OCI-LY3 (cell line): ENCODE results near the gene WDR37.

Experiments used
- CTCF ChIP-seq: fragments of 200-600, 300-600 bp; sonication (generic); IDR thresholded peaks from 2 replicates; pipeline ENCODE4 v1.5.1; 2014; ENCODE audit warnings: antibody characterized with exemption, low read length, low read depth
- EZH2phosphoT487 ChIP-seq: fragments of 200-600 bp; shearing (Covaris generic); IDR thresholded peaks from 2 replicates; pipeline ENCODE4 v1.6.1; 2018; ENCODE audit warnings: antibody characterized with exemption, mixed run types, low read depth

GRCh38 chr10:1132584-1132983 is 76.4 kb downstream of the WDR37 start:
- TF ChIP-seq CTCF (no peak), EZH2phosphoT487 (no peak)
